GM15510 (cell line): ENCODE data around the gene PAMR1.

ENCODE experiments used
- POLR2A ChIP-seq: IDR thresholded peaks from 3 replicates; pipeline ENCODE4 v1.6.1; 2011; ENCODE audit warnings: borderline replicate concordance; ENCODE audit not compliant: insufficient read length; ENCODE audit errors: extremely low read depth

Gene PAMR1

DNA sequence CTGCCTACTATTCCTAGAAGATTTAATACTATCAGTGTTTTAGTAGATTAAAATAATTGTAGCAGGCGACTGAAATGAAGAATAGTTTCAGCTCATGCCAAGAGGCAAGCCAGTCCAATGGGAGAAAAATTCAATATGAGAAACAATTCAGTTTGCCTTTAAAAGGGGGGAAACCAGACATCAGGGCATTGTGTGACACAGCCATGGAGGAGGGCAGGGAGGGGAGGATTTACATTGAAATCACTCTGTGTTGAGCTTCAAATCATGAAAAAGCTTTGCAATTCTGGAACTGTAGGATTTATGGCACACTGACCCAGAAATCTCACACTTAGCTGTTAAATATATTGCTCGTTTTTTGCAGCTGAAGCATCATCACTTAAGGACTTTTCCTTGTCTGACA lies 110.6 kb downstream of the PAMR1 start:
- TF ChIP-seq POLR2A = no peak

GRCh38 chr11:35414311-35414710 lies 111.1 kb downstream of the PAMR1 start:
- no peak for TF ChIP-seq POLR2A

DNA sequence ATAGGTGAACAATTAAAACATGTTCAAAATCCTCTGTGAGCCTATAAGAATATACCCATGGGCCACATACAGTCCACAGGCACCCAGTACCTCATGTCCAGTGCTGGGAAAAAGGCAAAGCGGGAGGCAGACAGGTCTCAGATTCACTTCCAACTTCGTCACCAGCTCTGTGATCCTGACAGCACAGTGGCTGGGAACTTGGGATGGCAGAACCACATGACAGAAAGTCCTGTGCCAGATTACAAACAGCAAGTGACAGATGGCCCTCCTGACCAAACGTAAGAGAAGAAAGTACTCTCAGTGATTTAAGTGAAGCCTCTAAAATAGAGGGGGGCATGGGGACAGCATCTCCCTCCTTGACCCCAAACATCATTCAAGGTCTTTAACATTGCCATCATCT lies 111.8 kb downstream of the PAMR1 start:
- no peak for TF ChIP-seq POLR2A

DNA sequence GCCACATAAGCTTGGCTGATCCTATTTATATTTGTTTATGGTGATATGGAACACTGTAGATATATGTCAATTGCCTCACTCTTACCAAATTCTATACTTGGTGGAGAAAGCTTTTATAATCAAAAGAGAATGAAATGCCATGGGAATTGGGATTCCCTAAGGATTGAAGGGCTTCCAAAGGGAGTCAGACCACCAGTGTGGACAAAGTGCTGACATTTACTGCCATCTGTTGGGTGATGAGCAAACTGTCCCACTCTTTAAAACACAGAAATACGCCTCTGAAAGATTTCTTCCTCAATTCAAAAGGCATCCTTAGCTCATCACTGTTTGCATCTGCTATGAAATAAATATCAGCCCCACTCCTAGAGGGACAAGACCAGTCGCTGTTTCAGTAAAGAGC lies 113.1 kb downstream of the PAMR1 start:
- TF ChIP-seq POLR2A = no peak

GRCh38 chr11:35407041-35407440 lies 118.4 kb downstream of the PAMR1 start:
- no peak for TF ChIP-seq POLR2A

DNA sequence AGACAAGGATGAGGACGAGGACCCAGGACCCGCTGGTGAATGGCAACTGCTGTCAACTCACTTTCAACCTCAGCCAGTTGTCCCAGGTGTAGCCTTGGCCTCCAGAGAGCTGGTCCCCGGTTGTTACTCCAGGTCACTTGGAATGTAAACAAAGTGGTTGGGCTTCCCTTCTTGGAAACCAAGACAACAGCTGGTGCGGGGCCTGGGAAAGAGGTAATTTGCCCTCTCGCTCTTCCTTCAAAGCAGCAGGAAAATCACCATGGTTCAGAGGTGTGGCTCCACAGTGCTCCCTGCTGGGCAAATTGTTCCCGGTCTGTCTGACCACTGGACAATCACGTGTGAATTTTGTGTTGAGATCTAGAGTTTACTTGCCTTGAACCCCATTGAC lies 121.0 kb downstream of the PAMR1 start:
- TF ChIP-seq POLR2A = no peak

DNA sequence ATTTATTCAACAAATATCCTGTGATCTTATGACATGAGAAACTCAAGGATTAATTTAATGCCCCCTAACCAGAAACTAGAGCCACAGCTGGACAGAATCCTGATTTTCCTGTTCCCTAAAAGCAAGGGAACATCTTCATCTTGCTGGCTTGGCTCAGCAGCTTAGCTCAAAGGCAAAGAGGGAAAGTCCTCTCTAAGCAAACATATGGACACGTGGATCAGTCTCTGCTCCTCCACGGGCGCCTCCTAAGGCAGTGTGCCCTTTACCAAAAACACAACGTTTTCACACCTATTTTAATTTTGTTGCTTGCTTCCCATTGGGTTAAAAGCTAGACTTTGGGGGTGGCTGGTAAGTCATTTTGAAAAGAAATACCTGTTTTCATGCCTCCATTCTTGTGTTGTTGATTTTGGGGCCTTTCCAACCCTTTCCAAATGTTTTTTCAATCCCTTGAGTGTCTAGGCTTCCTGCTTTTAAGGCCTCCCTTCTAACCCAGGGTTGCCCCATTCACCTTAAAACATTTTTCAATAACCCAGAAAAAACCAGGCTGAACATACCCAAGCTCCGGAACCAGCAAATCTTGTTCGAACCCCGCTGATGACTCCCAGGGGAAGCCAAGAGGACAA lies 121.5 kb downstream of the PAMR1 start:
- no peak for TF ChIP-seq POLR2A

DNA sequence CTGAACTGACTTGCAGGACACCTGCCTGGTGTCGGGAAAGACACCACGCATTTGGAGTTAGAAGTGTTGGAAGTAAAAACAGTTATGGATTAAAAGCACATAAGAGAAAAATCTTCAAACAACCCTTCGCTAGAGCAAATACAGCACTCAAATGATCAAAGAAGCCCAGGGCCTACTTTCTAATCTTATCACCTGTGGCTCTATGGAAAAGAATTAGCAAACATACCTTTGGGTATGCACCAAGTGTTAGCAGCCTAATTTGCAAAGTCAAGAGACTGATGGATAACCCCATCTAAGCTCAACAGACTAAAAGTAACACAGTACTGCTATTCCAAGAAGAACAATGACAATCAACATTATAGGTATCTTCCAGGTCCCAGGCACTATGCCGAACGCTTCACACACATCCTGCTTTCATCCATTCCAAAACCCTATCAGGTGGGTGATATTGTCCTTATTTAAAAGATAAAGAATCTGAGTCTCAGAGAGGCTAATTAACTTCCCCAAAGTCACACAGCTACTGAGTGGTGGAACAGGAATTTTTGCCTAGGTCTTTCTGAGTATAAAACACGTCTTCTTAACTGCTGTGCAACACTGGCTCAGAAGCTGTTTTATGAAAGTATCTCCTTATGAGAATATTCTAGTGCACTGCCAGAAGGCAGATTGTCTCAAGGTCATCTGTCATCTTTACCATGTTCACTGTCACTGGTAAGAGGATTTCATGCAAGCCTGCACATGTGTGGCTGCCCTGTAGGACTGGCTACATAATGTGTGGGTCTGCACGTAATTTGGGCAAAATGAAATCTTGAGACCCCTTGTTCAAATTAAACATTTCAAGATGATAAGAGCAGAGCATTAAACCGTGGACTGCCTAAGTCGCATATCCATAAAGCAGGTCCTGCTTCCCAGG lies 122.4 kb downstream of the PAMR1 start:
- no peak for TF ChIP-seq POLR2A

- TF ChIP-seq POLR2A = no peak
These were observed 126.5 kb downstream of the PAMR1 start for GRCh38 chr11:35398881-35399280.

GRCh38 chr11:35394941-35395340 lies 130.5 kb downstream of the PAMR1 start:
- TF ChIP-seq POLR2A = no peak

- no peak for TF ChIP-seq POLR2A
These were observed 132.3 kb downstream of the PAMR1 start for GRCh38 chr11:35393098-35393497.

DNA sequence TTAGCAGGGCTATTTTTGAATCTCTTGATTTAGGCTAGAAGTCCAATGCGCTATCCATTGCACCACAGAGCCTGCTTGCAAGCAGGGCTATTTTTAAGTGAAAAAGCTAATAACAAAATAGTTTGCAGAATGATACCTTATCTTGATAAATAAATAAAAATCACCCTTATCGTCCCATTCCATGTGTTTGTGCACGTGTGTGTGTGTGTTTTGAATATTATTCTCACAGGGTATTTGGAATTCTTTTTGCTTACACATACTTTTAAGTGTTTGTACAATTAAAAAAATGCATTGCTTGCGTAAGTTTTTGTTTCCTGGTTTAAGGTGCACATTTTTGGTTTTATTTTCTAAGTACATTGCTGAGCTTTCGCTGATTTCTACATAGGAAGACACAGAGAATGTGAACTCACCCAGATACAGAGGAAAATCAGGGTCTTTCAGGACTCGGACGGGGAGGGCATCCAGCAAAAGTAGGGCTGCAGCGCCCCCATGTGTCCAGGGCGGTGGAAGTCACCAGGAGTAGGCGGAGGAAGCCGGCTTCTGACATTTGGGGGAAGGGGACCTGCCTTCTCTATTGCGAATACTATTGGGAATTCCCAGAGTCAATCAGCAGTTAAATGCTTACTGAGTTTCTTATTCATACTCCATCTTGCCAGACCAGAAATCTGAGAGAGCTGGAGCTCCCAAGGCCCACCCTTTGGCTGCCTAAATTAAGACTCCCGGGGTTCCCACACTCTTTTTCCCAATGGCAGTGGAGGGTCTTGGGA lies 133.3 kb downstream of the PAMR1 start:
- no peak for TF ChIP-seq POLR2A

DNA sequence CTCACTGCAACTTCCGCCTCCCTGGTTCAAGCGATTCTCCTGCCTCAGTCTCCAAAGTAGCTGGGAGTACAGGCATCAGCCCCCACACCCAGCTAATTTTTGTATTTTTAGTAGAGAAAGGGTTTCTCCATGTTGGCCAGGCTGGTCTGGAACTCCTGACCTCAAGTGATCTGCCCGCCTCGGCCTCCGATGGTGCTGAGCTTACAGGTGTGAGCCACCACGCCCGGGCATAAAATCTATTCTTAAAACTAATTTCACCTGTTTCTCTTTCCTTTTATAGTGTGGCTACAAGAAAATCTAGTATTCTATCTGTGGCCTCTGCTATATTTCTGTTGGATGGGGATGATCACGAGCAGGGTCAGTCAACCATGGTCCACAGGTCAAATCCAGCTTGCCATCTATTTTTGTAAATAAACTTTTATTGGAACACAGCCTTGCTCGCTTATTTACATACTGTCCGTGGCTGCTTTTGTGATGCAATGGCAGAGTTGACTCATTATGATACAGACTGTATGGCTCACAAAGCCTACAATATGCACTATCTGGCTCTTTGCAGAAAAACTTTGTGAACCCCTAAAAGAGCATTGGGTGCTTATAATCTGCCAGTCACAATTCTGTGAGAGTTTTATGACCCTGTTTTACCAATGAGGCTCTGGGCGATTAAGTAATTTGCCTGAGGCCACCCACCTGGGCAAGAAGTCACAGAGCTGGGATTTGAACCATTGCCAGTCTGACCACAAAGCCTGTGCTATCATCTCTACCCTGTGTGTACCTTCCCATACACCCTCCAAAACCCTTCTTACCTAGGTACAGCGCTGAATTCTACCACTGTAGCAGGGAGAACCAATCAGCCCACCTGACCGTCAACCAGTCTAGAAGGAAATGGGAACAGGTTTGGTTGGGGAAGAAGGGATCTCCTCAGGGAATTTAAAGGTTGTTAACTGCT lies 134.4 kb downstream of the PAMR1 start:
- no peak for TF ChIP-seq POLR2A

DNA sequence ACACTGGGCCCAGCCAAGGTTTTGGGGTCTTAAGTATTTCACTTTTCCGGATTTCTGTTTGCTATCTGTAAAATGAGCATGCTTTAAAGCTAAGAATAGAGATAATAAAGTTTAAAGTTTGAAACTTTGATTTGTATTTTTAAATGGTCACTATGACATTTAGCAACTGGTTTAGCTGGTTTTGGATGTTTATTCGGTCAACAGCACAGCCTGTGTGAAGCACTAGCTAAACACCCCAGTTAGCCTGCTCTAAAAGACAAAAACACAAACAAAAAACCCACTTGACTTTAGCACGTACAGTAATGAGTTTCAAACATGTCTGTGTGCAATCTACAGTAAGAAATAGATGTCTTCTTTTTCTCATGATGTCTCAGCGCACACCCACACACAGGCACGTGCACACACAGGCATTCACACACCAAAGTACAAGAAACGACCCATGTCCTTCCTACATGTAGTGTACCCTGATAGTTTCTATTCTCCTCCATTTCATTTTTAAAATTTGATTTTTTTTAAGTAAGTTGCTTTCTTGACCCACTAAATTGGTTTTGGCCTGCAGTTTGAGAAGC lies 135.4 kb downstream of the PAMR1 start:
- no peak for TF ChIP-seq POLR2A

DNA sequence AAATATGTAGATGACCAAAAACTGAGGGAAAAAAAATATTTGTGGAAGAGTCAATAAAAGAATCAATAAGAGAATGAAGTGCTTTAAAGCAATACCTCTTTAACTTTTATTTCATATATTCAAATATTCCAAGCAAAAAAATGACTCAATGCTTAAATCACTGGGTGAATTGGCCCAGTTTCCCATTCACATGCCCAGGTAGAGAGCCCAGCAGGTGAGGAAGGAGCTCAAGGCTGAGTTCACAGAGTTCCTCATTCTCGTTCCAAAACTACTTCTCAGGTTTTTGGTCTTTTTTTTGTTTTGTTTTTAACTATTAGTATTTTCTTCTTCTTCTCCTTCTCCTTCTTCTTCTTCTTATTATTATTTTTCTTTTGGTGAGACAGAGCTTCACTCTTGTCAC lies 136.3 kb downstream of the PAMR1 start:
- no peak for TF ChIP-seq POLR2A

GRCh38 chr11:35388061-35388460 lies 137.4 kb downstream of the PAMR1 start:
- TF ChIP-seq POLR2A = no peak
